Heart left ventricle (tissue), 13 donors: ENCODE measurements around the gene SMOC2.

Experiments
- POLR2A ChIP-seq, 2 donors: fragments of 450-650 bp; IDR thresholded peaks; one replicate each; pipeline ENCODE4 v1.6.1; 2017; ENCODE audit warnings: antibody characterized with exemption in 2 of 2, mild to moderate bottlenecking in 2 of 2, moderate library complexity in 2 of 2
- TF ChIP-seq, protein P1 (sequence below), 12 donors: fragments of 200-600 bp; sonication (generic) in 4 of 12; IDR thresholded peaks; one replicate each; pipeline versions ENCODE4 v1.5.0 to v1.8.0; 2018 to 2022; ENCODE audit warnings: antibody characterized with exemption in 12 of 12, mild to moderate bottlenecking in 5 of 12
- donor health status: ischemic (EF 13 %, LVEDD 7.1; RV severe dilation, severe dysfunction).
- donor health status: DM: no; HTN: yes; CAD: no.
- donor health status: DM: no; HTN: no; CAD: no.
- donor health status: ischemic (EF 25% LVEDD 6.9; RV normal size, moderate dysfunction).
- donor health status: ischemic (EF 25% LVEDD 5.7; RV mildly dilated, moderate dysfunction).
- donor health status: ischemic (EF 35%, LVEDD 5.7; RV mildly dilated, moderate dysfunction).
- donor health status: nonischemic (EF 11% LVEDD 7.7; RV severe dilation, severe dysfunction).
- donor health status: DM: yes; HTN: yes; CAD: no.
- donor health status: PGD.
- donor health status: ischemic (EF 29% LVEDD 5.4; RV normal size, mild dysfunction).
- donor health status: nonischemic (EF 23%, LVEDD 6.1; RV moderate dilation, normal function).

DNA sequence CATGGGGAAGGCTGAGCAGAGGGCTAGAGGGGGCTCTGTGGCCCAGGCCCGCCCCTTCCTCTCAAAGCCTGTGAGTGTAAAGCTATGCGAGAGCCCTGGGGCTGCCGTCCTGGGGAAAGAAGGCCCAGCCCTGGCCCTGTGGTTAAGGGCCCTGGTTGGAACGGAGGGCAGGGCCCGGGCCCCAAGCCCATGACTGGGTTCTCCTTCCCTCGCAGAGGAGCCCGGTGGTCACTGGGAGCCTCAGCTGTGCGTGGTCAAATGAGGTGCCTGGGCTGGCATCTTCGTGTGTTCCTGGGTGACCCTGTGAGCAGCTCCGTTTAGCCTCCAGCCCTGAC, 56.0 kb downstream of the SMOC2 start:
- no peak for TF ChIP-seq POLR2A (IDR thresholded peaks at IDR 0.05)
- TF ChIP-seq, protein P1, sequence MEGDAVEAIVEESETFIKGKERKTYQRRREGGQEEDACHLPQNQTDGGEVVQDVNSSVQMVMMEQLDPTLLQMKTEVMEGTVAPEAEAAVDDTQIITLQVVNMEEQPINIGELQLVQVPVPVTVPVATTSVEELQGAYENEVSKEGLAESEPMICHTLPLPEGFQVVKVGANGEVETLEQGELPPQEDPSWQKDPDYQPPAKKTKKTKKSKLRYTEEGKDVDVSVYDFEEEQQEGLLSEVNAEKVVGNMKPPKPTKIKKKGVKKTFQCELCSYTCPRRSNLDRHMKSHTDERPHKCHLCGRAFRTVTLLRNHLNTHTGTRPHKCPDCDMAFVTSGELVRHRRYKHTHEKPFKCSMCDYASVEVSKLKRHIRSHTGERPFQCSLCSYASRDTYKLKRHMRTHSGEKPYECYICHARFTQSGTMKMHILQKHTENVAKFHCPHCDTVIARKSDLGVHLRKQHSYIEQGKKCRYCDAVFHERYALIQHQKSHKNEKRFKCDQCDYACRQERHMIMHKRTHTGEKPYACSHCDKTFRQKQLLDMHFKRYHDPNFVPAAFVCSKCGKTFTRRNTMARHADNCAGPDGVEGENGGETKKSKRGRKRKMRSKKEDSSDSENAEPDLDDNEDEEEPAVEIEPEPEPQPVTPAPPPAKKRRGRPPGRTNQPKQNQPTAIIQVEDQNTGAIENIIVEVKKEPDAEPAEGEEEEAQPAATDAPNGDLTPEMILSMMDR (IDR thresholded peaks at IDR 0.05) = no peak
